GM18517 (cell line): ENCODE data around the gene PHKG2.

Experiments used
- ATAC-seq: cut with Tn5 transposase; IDR thresholded peaks from one replicate; pipeline ENCODE4 v1.9.1; 2021; ENCODE audit warnings: mild to moderate bottlenecking, moderate library complexity; ENCODE audit not compliant: unreplicated experiment

The PHKG2 gene

DNA sequence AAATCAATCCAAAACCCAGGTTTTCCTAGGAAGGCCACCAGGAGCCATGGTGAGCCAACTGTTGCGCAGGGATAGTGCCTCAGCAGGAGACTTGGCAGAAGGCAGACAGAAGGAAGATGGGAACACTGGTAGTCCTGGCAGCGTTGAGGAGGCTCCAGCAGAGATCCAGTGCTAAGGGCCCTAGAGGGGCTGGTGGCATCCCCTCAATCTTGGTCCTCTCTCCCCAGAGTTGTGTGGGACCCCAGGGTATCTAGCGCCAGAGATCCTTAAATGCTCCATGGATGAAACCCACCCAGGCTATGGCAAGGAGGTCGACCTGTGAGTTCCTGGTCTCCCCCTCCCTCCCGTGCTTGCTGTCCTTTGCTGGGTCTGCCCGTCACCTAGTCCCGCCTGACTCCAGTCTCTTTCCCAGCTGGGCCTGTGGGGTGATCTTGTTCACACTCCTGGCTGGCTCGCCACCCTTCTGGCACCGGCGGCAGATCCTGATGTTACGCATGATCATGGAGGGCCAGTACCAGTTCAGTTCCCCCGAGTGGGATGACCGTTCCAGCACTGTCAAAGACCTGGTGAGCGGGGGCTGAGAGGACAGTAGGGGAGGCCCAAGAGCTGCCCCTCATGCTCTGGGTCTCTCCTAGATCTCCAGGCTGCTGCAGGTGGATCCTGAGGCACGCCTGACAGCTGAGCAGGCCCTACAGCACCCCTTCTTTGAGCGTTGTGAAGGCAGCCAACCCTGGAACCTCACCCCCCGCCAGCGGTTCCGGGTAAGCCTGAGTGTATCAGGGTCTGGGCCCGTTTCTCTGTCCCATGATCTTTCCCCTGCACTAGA, 7.9 kb downstream of the PHKG2 start:
- no peak for ATAC-seq

DNA sequence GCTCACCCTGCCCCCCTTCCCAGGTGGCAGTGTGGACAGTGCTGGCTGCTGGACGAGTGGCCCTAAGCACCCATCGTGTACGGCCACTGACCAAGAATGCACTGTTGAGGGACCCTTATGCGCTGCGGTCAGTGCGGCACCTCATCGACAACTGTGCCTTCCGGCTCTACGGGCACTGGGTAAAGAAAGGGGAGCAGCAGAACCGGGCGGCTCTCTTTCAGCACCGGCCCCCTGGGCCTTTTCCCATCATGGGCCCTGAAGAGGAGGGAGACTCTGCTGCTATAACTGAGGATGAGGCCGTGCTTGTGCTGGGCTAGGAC, 8.5 kb downstream of the PHKG2 start:
- no peak for ATAC-seq

GRCh38 chr16:30757316-30757715, 9.1 kb downstream of the PHKG2 start:
- ATAC-seq: no peak

- ATAC-seq: no peak
Observed at GRCh38 chr16:30758988-30759491, 10.8 kb downstream of the PHKG2 start.

DNA sequence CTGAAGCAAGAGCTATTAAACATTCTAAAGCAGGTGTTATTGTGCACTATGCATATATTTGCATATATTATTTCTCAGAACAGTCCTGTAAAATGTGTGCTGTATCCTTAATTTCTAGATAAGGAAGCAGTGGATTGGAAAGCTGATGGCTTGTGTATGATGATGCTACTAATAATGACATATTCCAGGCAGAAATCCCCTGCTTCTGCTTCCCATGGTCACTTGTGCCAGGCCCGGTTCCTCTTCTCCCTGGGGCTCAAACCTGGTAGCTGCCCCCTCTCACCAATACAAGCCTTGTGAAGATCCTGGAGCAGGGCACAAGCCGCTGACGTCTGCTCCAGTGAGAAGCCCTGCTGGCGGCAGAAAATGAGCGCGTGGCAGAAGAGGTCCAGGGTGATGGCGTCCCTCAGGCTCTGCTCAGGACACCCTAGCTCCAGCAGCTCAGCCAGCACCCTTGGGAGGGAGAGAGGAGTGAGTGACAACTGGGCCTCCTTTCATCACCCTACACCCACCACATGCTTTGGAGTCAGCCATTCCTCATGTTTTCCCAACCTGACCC, 11.9 kb downstream of the PHKG2 start:
- ATAC-seq: no peak

DNA sequence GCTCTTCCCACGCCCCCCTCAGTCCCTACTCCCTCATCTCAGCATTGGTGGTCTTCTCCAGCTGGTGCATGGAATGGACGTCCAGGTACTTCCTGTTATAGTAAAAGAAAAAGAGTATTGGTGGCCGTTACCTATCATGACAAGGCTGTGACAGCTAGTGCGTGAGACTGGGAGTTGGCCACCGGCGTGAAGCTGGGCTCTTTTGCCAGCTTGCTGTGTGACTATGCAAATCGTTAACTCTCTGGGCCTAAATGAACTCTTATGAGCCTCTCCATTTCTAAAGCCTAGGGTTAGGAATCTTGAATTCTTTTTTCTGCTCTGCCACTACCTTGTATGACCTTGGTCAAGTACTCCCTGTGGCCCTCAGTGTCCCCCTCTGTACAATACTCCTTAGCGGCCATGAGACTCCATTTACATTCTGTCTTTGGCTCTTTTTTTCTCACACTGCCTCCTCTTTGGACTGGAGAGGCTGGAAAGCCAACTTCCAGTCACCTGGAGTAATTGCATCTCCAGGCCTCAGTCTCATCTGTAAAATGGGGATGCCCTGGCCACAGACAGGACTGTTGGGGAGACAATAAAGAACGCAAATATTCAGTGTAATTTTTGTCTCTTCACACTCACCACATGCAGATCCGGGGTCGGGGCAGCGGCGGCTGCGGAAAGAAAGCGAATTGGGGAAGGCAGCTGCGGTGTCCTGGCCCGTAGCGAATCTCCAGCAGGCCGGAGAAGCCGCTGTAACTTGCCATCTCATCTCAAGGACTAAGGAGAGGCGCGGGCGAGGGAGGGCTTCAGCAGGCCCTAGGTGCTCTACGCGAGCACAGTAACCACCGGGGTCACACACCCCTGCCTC, 12.6 kb downstream of the PHKG2 start:
- no peak for ATAC-seq

DNA sequence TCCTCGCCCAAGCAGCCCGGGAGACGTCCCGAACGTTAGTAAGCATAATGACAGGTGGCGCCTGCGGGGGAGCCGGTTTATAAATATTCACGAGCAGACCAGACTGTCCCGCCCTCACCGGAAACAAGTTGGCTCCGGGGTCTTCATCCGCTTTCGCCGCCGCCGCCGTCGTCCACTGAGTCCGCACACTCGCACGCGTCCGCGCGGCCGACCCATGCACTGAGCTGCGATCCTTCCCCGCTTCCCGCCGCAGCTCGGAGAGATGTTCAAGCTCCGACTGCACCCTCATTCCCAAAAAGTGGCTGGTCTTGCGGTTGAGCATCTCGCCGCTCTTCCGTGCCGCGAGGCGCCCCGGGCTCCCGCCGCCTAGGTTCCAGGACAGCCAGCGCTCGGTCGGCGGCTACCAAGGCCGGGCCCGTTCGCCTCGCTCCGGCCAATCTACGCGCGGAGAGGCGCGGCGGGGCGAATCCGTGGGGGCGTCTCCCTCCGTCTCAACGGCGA, 13.3 kb downstream of the PHKG2 start:
- ATAC-seq: peak; percentile 30

- peak; percentile 92 for ATAC-seq
Observed at GRCh38 chr16:30761928-30762902, 14.0 kb downstream of the PHKG2 start, which contains the start of the genes CFAP119 and RNF40. TSS of gene CFAP119 (minus strand) at chr16:30762062. CDS start at chr16:30761748, 314 bp downstream. TSS of gene RNF40 (plus strand) at chr16:30762322. CDS start at chr16:30762546, 224 bp downstream.

- ATAC-seq: no peak
Observed at GRCh38 chr16:30762991-30763725, 14.9 kb downstream of the PHKG2 start.

DNA sequence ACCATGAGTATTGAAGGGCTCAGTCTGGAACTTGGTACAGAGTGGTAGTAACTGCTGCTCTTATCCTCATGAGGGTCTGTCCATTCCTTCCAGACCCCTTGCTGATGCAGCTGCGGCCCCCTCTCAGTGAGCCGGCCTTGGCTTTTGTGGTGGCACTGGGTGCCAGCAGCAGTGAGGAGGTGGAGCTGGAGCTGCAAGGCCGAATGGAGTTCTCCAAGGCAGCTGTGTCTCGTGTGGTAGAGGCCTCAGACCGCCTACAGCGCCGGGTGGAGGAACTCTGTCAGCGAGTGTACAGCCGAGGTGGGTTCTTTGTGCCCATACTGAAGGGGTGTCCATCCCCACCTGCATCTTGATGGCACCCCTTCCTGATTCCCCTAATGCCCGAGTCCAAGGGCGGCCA, 15.9 kb downstream of the PHKG2 start:
- ATAC-seq: no peak

DNA sequence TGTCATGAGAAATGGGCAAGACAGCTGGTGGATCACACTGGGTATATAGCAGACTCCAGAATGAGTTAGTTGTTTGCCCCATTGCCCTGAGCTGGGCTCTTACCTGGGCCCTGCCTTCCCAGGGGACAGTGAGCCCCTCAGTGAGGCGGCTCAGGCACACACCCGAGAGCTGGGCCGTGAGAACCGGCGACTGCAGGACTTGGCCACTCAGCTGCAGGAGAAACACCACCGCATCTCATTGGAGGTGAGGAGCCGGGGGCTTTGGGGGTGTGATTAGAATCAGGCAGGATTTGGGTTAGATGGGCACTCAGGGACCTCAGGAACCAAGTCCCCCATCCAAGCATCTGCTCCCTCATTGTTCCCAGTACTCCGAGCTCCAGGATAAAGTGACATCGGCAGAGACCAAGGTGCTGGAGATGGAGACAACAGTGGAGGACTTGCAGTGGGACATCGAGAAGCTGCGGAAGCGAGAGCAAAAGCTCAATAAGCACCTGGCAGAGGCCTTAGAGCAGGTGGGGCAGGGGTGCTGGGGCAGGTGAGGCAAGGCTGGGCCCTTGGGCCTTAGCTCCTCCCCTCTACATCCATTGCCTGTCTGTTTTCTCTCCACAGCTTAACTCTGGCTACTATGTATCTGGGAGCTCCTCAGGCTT, 16.7 kb downstream of the PHKG2 start:
- no peak for ATAC-seq

GRCh38 chr16:30766206-30766932, 18.1 kb downstream of the PHKG2 start:
- ATAC-seq: no peak

GRCh38 chr16:30766933-30767284, 18.7 kb downstream of the PHKG2 start:
- no peak for ATAC-seq

- no peak for ATAC-seq
Observed at GRCh38 chr16:30767767-30768465, 19.7 kb downstream of the PHKG2 start.

DNA sequence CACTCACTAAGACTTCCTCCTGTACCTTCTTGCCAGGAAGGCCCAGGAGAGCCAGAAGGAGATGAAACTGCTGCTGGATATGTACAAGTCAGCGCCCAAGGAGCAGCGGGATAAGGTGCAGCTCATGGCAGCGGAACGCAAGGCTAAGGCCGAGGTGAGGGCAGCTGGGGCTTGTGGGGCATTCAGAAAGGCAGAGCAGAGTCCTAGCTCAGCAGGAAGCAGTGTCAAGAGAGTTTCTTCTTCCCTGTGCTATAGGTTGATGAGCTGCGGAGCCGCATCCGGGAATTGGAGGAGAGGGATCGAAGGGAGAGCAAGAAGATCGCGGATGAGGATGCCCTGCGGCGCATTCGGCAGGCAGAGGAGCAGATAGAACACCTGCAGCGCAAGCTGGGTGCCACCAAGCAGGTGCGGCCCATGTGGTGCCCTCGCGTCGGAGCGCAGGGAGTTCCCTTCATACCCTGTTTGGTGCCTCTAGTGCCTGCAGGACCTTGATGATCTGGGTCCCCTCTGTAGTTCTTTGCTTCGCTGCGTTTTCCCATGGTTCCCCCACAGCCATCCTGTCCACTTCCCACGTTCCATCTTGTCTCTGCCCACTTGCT, 20.5 kb downstream of the PHKG2 start:
- ATAC-seq: no peak

- ATAC-seq: no peak
Observed at GRCh38 chr16:30769379-30770089, 21.3 kb downstream of the PHKG2 start.

- ATAC-seq: no peak
Observed at GRCh38 chr16:30771726-30772125, 23.5 kb downstream of the PHKG2 start.
